Osteocyte (in vitro differentiated cells): Measurements from ENCODE around the gene FH. TPM values are rescaled to one million over a fixed set of nuclear protein-coding genes. Genes with fewer than 3 reads are reported as not detected.

ENCODE experiments used
- DNase-seq: peaks from one replicate; pipeline ENCODE4 v3.0.0; 2021; ENCODE audit warnings: mixed read lengths; ENCODE audit not compliant: unreplicated experiment; ENCODE audit errors: extremely low spot score
- H3K27ac Mint-ChIP-seq: one replicate; pipeline ENCODE4 v1.8.0; 2021; ENCODE audit warnings: mild to moderate bottlenecking, mixed read lengths; ENCODE audit not compliant: unreplicated experiment
- H3K27me3 Mint-ChIP-seq: one replicate; pipeline ENCODE4 v1.8.0; 2021; ENCODE audit warnings: mixed read lengths; ENCODE audit not compliant: unreplicated experiment
- H3K36me3 Mint-ChIP-seq: one replicate; pipeline ENCODE4 v1.8.0; 2021; ENCODE audit warnings: mixed read lengths; ENCODE audit not compliant: unreplicated experiment
- H3K4me1 Mint-ChIP-seq: one replicate; pipeline ENCODE4 v1.8.0; 2021; ENCODE audit warnings: mixed read lengths; ENCODE audit not compliant: unreplicated experiment
- H3K4me3 Mint-ChIP-seq: one replicate; pipeline ENCODE4 v1.8.0; 2021; ENCODE audit warnings: mild to moderate bottlenecking, moderate library complexity, mixed read lengths; ENCODE audit not compliant: unreplicated experiment
- H3K9me3 Mint-ChIP-seq: one replicate; pipeline ENCODE4 v1.8.0; 2021; ENCODE audit warnings: mixed read lengths; ENCODE audit not compliant: unreplicated experiment
- total RNA-seq: library from RNA; stranded (reverse); gene quantifications from 2 replicates; pipeline ENCODE4 v1.2.1, GENCODE V29; 2021
- TF ChIP-seq, protein P1 (sequence below): fragments of 200-600 bp; sonication (generic); IDR thresholded peaks from 2 replicates; pipeline ENCODE4 v1.5.0; 2021; ENCODE audit warnings: antibody characterized with exemption, mild to moderate bottlenecking, moderate library complexity

Gene FH
- total RNA-seq, 1 donor from 2014 or later, result 61.1 TPM

DNA sequence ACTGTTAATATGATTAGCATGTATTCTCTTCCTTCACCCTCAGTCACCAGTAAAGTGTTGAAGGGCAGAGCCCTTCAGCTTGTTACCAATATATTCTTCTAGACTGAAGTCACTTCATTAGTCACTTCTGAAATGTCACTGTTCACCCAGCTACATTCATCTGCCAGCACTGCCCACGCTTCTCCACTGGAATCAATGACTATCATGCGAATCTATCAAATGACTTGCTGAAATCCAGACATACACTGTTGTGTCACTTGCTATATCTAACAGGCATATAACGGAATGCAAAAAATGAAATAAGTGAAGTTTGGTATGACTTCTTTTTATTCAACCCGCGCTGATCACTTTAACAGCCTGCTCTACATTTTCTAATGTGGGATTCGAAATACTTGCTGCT lies 16.1 kb downstream of the FH start:
- peaks cover 45% of the 10 kb centered on the region for H3K36me3 Mint-ChIP-seq
- peaks cover 7% of the 10 kb centered on the region for H3K4me1 Mint-ChIP-seq
- H3K27ac Mint-ChIP-seq, result no peak overlapping the region
- no peak overlapping the region for H3K4me3 Mint-ChIP-seq
- TF ChIP-seq, protein P1, sequence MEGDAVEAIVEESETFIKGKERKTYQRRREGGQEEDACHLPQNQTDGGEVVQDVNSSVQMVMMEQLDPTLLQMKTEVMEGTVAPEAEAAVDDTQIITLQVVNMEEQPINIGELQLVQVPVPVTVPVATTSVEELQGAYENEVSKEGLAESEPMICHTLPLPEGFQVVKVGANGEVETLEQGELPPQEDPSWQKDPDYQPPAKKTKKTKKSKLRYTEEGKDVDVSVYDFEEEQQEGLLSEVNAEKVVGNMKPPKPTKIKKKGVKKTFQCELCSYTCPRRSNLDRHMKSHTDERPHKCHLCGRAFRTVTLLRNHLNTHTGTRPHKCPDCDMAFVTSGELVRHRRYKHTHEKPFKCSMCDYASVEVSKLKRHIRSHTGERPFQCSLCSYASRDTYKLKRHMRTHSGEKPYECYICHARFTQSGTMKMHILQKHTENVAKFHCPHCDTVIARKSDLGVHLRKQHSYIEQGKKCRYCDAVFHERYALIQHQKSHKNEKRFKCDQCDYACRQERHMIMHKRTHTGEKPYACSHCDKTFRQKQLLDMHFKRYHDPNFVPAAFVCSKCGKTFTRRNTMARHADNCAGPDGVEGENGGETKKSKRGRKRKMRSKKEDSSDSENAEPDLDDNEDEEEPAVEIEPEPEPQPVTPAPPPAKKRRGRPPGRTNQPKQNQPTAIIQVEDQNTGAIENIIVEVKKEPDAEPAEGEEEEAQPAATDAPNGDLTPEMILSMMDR, result no peak
- DNase-seq, result no peak
- no peaks in the 10 kb centered on the region for H3K27me3 Mint-ChIP-seq
- H3K9me3 Mint-ChIP-seq, result no peaks in the 10 kb centered on the region

DNA sequence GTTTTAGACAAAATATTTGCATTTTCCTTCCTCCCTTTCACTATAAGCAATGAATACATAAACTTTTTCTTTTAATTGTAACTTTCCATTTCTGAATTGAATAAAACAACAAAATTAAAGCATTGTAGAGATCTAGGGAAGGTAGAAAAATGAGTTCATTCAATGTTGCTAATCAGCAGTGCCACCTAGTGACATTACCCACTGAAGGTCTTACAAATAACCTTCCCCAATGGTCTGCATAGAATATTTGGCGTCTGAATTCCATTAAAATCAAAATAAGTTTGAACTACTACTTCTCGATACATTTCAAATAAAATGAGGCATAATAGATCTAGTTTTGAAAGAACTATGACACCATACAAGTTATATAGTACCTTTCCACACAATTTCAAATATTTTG lies 19.6 kb downstream of the FH start:
- no peak overlapping the region for H3K27ac Mint-ChIP-seq
- DNase-seq, result no peak
- H3K4me3 Mint-ChIP-seq, result no peak overlapping the region
- peaks cover 47% of the 10 kb centered on the region for H3K36me3 Mint-ChIP-seq
- H3K27me3 Mint-ChIP-seq, result no peaks in the 10 kb centered on the region
- H3K9me3 Mint-ChIP-seq, result no peaks in the 10 kb centered on the region
- TF ChIP-seq, protein P1, result peak; percentile 79
- peaks cover 3% of the 10 kb centered on the region for H3K4me1 Mint-ChIP-seq

GRCh38 chr1:241495741-241496140 lies 23.8 kb downstream of the FH start:
- Mint-ChIP-seq H3K4me3 (no peak overlapping the region), H3K36me3 (peaks cover 47% of the 10 kb centered on the region), H3K4me1 (peaks cover 6% of the 10 kb centered on the region), H3K27me3 (no peaks in the 10 kb centered on the region), H3K9me3 (no peaks in the 10 kb centered on the region), H3K27ac (no peak overlapping the region)
- DNase-seq, result no peak
- TF ChIP-seq, protein P1, result no peak

GRCh38 chr1:241488739-241489138 lies 30.8 kb downstream of the FH start:
- no peak for DNase-seq
- Mint-ChIP-seq H3K4me3 (no peak overlapping the region), H3K27me3 (no peaks in the 10 kb centered on the region), H3K36me3 (peaks cover 18% of the 10 kb centered on the region), H3K27ac (no peak overlapping the region), H3K4me1 (peaks cover 25% of the 10 kb centered on the region), H3K9me3 (peaks cover 10% of the 10 kb centered on the region)
- TF ChIP-seq, protein P1, result no peak

- TF ChIP-seq, protein P1, result peak; percentile 41
- DNase-seq, result no peak
- Mint-ChIP-seq H3K9me3 (peaks cover 10% of the 10 kb centered on the region), H3K27ac (no peak overlapping the region), H3K36me3 (peaks cover 6% of the 10 kb centered on the region), H3K4me1 (peaks cover 46% of the 10 kb centered on the region), H3K4me3 (no peak overlapping the region), H3K27me3 (no peaks in the 10 kb centered on the region)
Observed at GRCh38 chr1:241485554-241485992, 34.0 kb downstream of the FH start.
